HepG2 (cell line): ENCODE results near the gene HSPA1L. TPM values are rescaled to one million over a fixed set of nuclear protein-coding genes. Genes with fewer than 3 reads are reported as not detected.

Experiments
- ATAC-seq: fragments of 200-7000 bp; cut with Tn5 transposase; 3 replicates; pipeline ENCODE4 v1.9.1; 2020; ENCODE audit warnings: mild to moderate bottlenecking, moderate library complexity
- BruUV-seq: library from RNA; stranded (reverse); fragments of 400-500 nt; replicated peaks from 2 replicates; lab custom pipeline; 2021; lab: Mats Ljungman, UMichigan
- CTCF ChIA-PET: fragments of 300-600 bp; formaldehyde crosslinking; extraction: SDS; loops from one replicate; lab custom pipeline; 2021; ENCODE audit warnings: low total read pairs, inconsistent platforms, low intra/inter-chr PET ratio; lab: Yijun Ruan, JAX
- POLR2A ChIA-PET: fragments of 350-600 bp; sonication (Branson Sonifier 250); formaldehyde crosslinking; loops from one replicate; lab custom pipeline; 2020; ENCODE audit warnings: antibody characterized with exemption, inconsistent platforms; lab: Yijun Ruan, JAX
- DNase-seq: peaks from one replicate; pipeline ENCODE4 v3.0.0-alpha.2; 2015; ENCODE audit warnings: low spot score
- FAIRE-seq: peaks from 3 replicates; lab custom pipeline; 2011; peaks lifted over from hg19 to GRCh38; lab: Jason Lieb, UNC
- H2AFZ ChIP-seq: one replicate; pipeline ENCODE4 v1.6.1; 2011; ENCODE audit warnings: low read length, inconsistent platforms
- H3K27ac ChIP-seq: fragments of 300-600 bp; 3 replicates; pipeline ENCODE4 v1.8.0; 2011; ENCODE audit warnings: mixed run types, mild to moderate bottlenecking, mixed read lengths, low read length, inconsistent platforms; ENCODE audit not compliant: insufficient read depth; ENCODE audit errors: extremely low read length
- H3K27me3 ChIP-seq, 2 experiments: fragments of 200-600 bp in 1 of 2; 2 replicates in 1 of 2; 3 replicates in 1 of 2; pipeline versions ENCODE4 v1.6.0 to v1.8.0; 2011; ENCODE audit warnings: low read length in 2 of 2, mild to moderate bottlenecking in 2 of 2, moderate library complexity in 2 of 2, inconsistent platforms in 1 of 2; ENCODE audit not compliant: insufficient read depth in 2 of 2, control insufficient read depth in 1 of 2
- H3K36me3 ChIP-seq, 2 experiments: fragments of 200-600 bp in 1 of 2; replicated peaks in 1 of 2; 2 replicates in 1 of 2; 3 replicates in 1 of 2; pipeline versions ENCODE4 v1.5.1 to v1.8.0; 2011; ENCODE audit warnings: low read length in 2 of 2, inconsistent platforms in 1 of 2; ENCODE audit not compliant: insufficient read depth in 2 of 2, control insufficient read depth in 1 of 2
- H3K4me1 ChIP-seq: 2 replicates; pipeline ENCODE4 v1.5.1; 2012; ENCODE audit warnings: low read length, inconsistent platforms; ENCODE audit not compliant: insufficient read depth
- H3K4me2 ChIP-seq: 2 replicates; pipeline ENCODE4 v1.6.0; 2011; ENCODE audit warnings: low read depth, low read length, inconsistent platforms
- H3K4me3 ChIP-seq, 3 experiments: fragments of 200-600 bp in 1 of 3; sonication (generic), shearing (Covaris generic) in 1 of 3; replicated peaks in 1 of 3; 2 replicates each; pipeline ENCODE4 v1.5.1; 2011 to 2016; ENCODE audit warnings: low read length in 3 of 3, inconsistent platforms in 2 of 3, low read depth in 2 of 3, mild to moderate bottlenecking in 2 of 3, control low read depth in 1 of 3, mixed read lengths in 1 of 3; ENCODE audit not compliant: insufficient read depth in 1 of 3
- H3K79me2 ChIP-seq: one replicate; pipeline ENCODE4 v1.6.1; 2011; ENCODE audit warnings: low read length, inconsistent platforms; ENCODE audit not compliant: insufficient read depth
- H3K9ac ChIP-seq: 2 replicates; pipeline ENCODE4 v1.6.0; 2011; ENCODE audit warnings: mild to moderate bottlenecking, low read depth, low read length, inconsistent platforms; ENCODE audit not compliant: insufficient read depth
- H3K9me3 ChIP-seq: 2 replicates; pipeline ENCODE4 v1.5.1; 2012; ENCODE audit warnings: mild to moderate bottlenecking, low read length
- H4K20me1 ChIP-seq: 2 replicates; pipeline ENCODE4 v1.6.0; 2011; ENCODE audit warnings: inconsistent platforms, mild to moderate bottlenecking, low read length, moderate library complexity; ENCODE audit not compliant: insufficient read depth
- BCL6 ChIP-seq: IDR thresholded peaks from 2 replicates; pipeline ENCODE4 v1.6.1; 2016; ENCODE audit warnings: missing genetic modification reagents, missing compliant biosample characterization
- CCDC6 ChIP-seq: sonication (generic); formaldehyde crosslinking; IDR thresholded peaks from 2 replicates; pipeline ENCODE4 v1.8.1; 2022; ENCODE audit warnings: mild to moderate bottlenecking, missing genetic modification reagents, moderate library complexity
- ELK4 ChIP-seq: sonication (generic); formaldehyde crosslinking; IDR thresholded peaks from 2 replicates; pipeline ENCODE4 v1.9.0; 2021; ENCODE audit warnings: missing genetic modification reagents, borderline replicate concordance
- FOSL2 ChIP-seq: sonication (generic); formaldehyde crosslinking; IDR thresholded peaks from 2 replicates; pipeline ENCODE4 v1.4.0; 2020; ENCODE audit warnings: missing genetic modification reagents
- ISX ChIP-seq: sonication (generic); formaldehyde crosslinking; conservative IDR thresholded peaks from 2 replicates; pipeline ENCODE4 v1.5.0; 2020; ENCODE audit warnings: missing genetic modification reagents
- MAFF ChIP-seq: IDR thresholded peaks from 2 replicates; pipeline ENCODE4 v1.6.1; 2011; ENCODE audit warnings: low read depth, low read length, improper control_type of control experiment
- MED13 ChIP-seq: sonication (generic); formaldehyde crosslinking; IDR thresholded peaks from 2 replicates; pipeline ENCODE4 v1.5.0; 2020; ENCODE audit warnings: missing genetic modification reagents
- MIER3 ChIP-seq: IDR thresholded peaks from 2 replicates; pipeline ENCODE4 v1.6.1; 2016; ENCODE audit warnings: missing compliant biosample characterization, borderline replicate concordance
- NAIF1 ChIP-seq: sonication (generic); formaldehyde crosslinking; IDR thresholded peaks from 2 replicates; pipeline ENCODE4 v1.5.0; 2020; ENCODE audit warnings: mild to moderate bottlenecking, missing genetic modification reagents, borderline replicate concordance
- RFX1 ChIP-seq: fragments of 450-650 bp; IDR thresholded peaks from 2 replicates; pipeline ENCODE4 v1.6.1; 2017
- SMAD1 ChIP-seq: sonication (generic); formaldehyde crosslinking; IDR thresholded peaks from 2 replicates; pipeline ENCODE4 v1.4.0; 2020; ENCODE audit warnings: missing genetic modification reagents, low read depth, mild to moderate bottlenecking, borderline replicate concordance
- SMAD9 ChIP-seq: sonication (generic); formaldehyde crosslinking; IDR thresholded peaks from 2 replicates; pipeline ENCODE4 v1.5.1; 2020; ENCODE audit warnings: mild to moderate bottlenecking, missing genetic modification reagents
- ZNF33B ChIP-seq: sonication (generic); formaldehyde crosslinking; IDR thresholded peaks from 2 replicates; pipeline ENCODE4 v1.5.1; 2020; ENCODE audit warnings: mild to moderate bottlenecking, missing genetic modification reagents
- ZNF441 ChIP-seq: sonication (generic); formaldehyde crosslinking; IDR thresholded peaks from 2 replicates; pipeline ENCODE4 v1.7.0; 2021; ENCODE audit warnings: missing genetic modification reagents, borderline replicate concordance
- ZNF614 ChIP-seq: IDR thresholded peaks from 2 replicates; pipeline ENCODE4 v1.6.1; 2018; ENCODE audit warnings: missing biosample characterization, missing genetic modification reagents, inconsistent platforms, borderline replicate concordance
- ZNF678 ChIP-seq: sonication (generic); formaldehyde crosslinking; IDR thresholded peaks from 2 replicates; pipeline ENCODE4 v1.4.0; 2020; ENCODE audit warnings: mild to moderate bottlenecking, missing genetic modification reagents
- WGBS: methylation state at CpG from one replicate; pipeline ENCODE4 v1.1.6; 2017; ENCODE audit warnings: low lambda C conversion rate; 5-methylcytosine and 5-hydroxymethylcytosine counted together
- in situ Hi-C: cut with HindIII; loops from 2 replicates; pipeline ENCODE4 v1.10.0; 2017; ENCODE audit warnings: low pct_unique_long_range_greater_than_20kb; ENCODE audit not compliant: extremely low pct_ligation_motif_present
- intact Hi-C: fragments of 100-400 bp; cut with micrococcal nuclease; formaldehyde crosslinking; loops from one replicate; pipeline ENCODE4 v1.10.0; 2022; ENCODE audit not compliant: unreplicated experiment
- polyA plus RNA-seq, 8 experiments: library from polyadenylated mRNA; depleted of rRNA in 3 of 8; stranded (reverse) in 7 of 8; unstranded in 1 of 8; fragments of >200 nt; fragmentation: Illumina TruSeq in 4 of 8; extraction: Trizol in 4 of 8; gene quantifications; 2 replicates each; pipeline versions ENCODE4 v1.2.1 to v1.2.3, GENCODE V29; 2011 to 2016; ENCODE audit warnings: low read depth in 4 of 8, missing spikeins in 1 of 8, mixed read lengths in 1 of 8; ENCODE audit not compliant: insufficient read depth in 1 of 8
- total RNA-seq, 5 experiments: library from RNA; depleted of rRNA; stranded (reverse); fragments of >200 nt; fragmentation: Illumina TruSeq; extraction: Trizol; gene quantifications; 2 replicates each; pipeline ENCODE4 v1.2.3, GENCODE V29; 2016; ENCODE audit warnings: low read depth in 1 of 5
- TF ChIP-seq, protein P1 (sequence below): sonication (generic); formaldehyde crosslinking; IDR thresholded peaks from 2 replicates; pipeline ENCODE4 v1.4.0; 2020; ENCODE audit warnings: missing genetic modification reagents, borderline replicate concordance
- TF ChIP-seq, protein P2 (sequence below): sonication (generic); formaldehyde crosslinking; IDR thresholded peaks from 2 replicates; pipeline ENCODE4 v1.5.1; 2020; ENCODE audit warnings: missing genetic modification reagents, mild to moderate bottlenecking, borderline replicate concordance
- TF ChIP-seq, protein P3 (sequence below): IDR thresholded peaks from 2 replicates; pipeline ENCODE4 v1.6.1; 2016
- TF ChIP-seq, protein P4 (sequence below): IDR thresholded peaks from 2 replicates; pipeline ENCODE4 v1.6.1; 2012; ENCODE audit warnings: inconsistent platforms

The HSPA1L gene
- total and polyA plus RNA-seq, 2 of the 13 experiments (the other 11 are each of a cell fraction or from before 2014, with no cell fraction given), result 0.55 to 1.0 TPM

GRCh38 chr6:31834367-31835250 lies 19.5 kb upstream of the HSPA1L start:
- in situ Hi-C loops, result loop anchor here (5.0 kb wide), 1 partner anchor 62 kb away; no protein-coding TSS in a partner anchor
- peak overlapping the region; percentile 98 for H3K9ac ChIP-seq
- ATAC-seq (peak; percentile 85), FAIRE-seq (peak; percentile 69), DNase-seq (peak; percentile 92)
- peaks cover 56% of the 10 kb centered on the region for H3K4me1 ChIP-seq
- H2AFZ ChIP-seq, result no peak overlapping the region
- H3K27ac ChIP-seq, result peak overlapping the region; percentile 93
- no peaks in the 10 kb centered on the region for H3K9me3 ChIP-seq
- ChIA-PET POLR2A (interaction anchor here (0.6 to 15.7 kb wide), 40 partner anchors 9 to 288 kb away, joined by 3 to 264 read pairs (median 5); partner anchors contain the start of genes ABHD16A, APOM, C6orf47 and CFB), CTCF (no interaction called here)
- under 1% methylated on average over 47 of the region's 59 CpGs for WGBS
- H4K20me1 ChIP-seq, result peaks cover 40% of the 10 kb centered on the region
- peak overlapping the region; percentile 75 to 98 (median 93) for H3K4me3 ChIP-seq
- intact Hi-C loops, result loop anchor here (1.0 to 10.0 kb wide), 6 partner anchors 28 to 292 kb away; partner anchors contain the start of genes CSNK2B, DDX39B, EHMT2 and LY6G5B
- BruUV-seq, result no TSS peak
- peaks cover 0 to 2% of the 10 kb centered on the region in 2 experiments; a peak in 1 of 5 replicates for H3K27me3 ChIP-seq
- peaks cover 63% of the 10 kb centered on the region for H3K79me2 ChIP-seq
- H3K36me3 ChIP-seq, result peaks cover 12 to 33% of the 10 kb centered on the region in 2 experiments
- H3K4me2 ChIP-seq, result peak overlapping the region; percentile 84
- peak; percentile 91; the same call in 1 of the 2 replicates for TF ChIP-seq ZNF678
- TF ChIP-seq MAFF, result no peak
- peak; percentile 63; the same call in 1 of the 2 replicates for TF ChIP-seq SMAD1 (CRISPR knock-in tag)
- TF ChIP-seq FOSL2, result peak; percentile 38; the same call in 1 of the 2 replicates
- no peak for TF ChIP-seq RFX1
- TF ChIP-seq, protein P1, sequence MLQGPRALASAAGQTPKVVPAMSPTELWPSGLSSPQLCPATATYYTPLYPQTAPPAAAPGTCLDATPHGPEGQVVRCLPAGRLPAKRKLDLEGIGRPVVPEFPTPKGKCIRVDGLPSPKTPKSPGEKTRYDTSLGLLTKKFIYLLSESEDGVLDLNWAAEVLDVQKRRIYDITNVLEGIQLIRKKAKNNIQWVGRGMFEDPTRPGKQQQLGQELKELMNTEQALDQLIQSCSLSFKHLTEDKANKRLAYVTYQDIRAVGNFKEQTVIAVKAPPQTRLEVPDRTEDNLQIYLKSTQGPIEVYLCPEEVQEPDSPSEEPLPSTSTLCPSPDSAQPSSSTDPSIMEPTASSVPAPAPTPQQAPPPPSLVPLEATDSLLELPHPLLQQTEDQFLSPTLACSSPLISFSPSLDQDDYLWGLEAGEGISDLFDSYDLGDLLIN (CRISPR knock-in tag), result peak; percentile 99
- TF ChIP-seq, protein P2, sequence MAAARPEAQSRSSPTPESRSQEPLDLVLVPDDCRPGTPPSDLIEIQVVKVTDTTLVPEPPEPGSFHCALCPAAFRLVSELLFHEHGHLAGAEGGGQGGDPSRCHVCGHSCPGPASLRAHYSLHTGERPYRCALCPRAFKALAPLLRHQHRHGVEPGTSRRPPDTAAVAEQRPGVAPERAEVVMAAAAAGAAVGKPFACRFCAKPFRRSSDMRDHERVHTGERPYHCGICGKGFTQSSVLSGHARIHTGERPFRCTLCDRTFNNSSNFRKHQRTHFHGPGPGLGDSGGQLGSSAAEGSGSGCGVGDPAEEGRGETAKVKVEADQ (CRISPR knock-in tag), result peak; percentile 51; the same call in 1 of the 2 replicates
- TF ChIP-seq BCL6, result peak; percentile 58
- TF ChIP-seq SMAD9 (CRISPR knock-in tag), result peak; percentile 72; the same call in 1 of the 2 replicates
- no peak; the same call in 1 of the 2 replicates for TF ChIP-seq CCDC6 (CRISPR knock-in tag)
- TF ChIP-seq, protein P3, sequence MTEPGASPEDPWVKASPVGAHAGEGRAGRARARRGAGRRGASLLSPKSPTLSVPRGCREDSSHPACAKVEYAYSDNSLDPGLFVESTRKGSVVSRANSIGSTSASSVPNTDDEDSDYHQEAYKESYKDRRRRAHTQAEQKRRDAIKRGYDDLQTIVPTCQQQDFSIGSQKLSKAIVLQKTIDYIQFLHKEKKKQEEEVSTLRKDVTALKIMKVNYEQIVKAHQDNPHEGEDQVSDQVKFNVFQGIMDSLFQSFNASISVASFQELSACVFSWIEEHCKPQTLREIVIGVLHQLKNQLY, result no peak
- TF ChIP-seq ELK4 (CRISPR knock-in tag), result no peak
- 0 out of 2 replicates have a peak, but pooled peaks have one; percentile 14 for TF ChIP-seq NAIF1 (CRISPR knock-in tag)
- TF ChIP-seq MIER3 (CRISPR knock-in tag), result no peak; the same call in 1 of the 2 replicates
- TF ChIP-seq MED13 (CRISPR knock-in tag), result peak; percentile 93
- peak; percentile 64 for TF ChIP-seq ISX (CRISPR knock-in tag)
- TF ChIP-seq ZNF33B (CRISPR knock-in tag), result peak; percentile 96; the same call in 1 of the 2 replicates
- TF ChIP-seq ZNF614 (CRISPR knock-in tag), result peak; percentile 53
- peak; percentile 82; the same call in 1 of the 2 replicates for TF ChIP-seq ZNF441
- TF ChIP-seq, protein P4, sequence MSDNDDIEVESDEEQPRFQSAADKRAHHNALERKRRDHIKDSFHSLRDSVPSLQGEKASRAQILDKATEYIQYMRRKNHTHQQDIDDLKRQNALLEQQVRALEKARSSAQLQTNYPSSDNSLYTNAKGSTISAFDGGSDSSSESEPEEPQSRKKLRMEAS, result peak; percentile 80
